ENCODE data around the gene DIAPH3.

DNA sequence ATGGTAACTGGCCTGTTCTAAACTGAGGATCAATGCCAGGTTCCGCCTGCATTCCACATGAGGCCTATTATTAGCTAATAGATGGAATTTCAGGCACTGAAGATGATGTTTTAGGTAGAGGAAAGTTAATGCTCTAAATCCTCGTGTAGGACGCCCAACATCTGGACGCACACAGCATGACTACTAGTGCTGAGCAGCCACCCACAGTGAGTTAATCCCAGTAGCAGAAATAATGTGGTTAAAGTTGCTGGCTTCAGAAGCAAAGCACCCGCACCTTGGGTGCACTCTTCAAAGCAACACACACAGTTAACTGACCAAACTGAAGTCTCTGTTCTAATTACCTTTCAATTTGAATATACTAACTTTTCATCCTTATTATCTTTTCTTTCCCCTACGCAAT, 150.6 kb downstream of the DIAPH3 start:
- no peak for TF ChIP-seq TAF1 (IDR thresholded peaks at IDR 0.05; ENCODE audit: borderline replicate concordance, low read depth, low read length)
- TF ChIP-seq POLR2AphosphoS5 (IDR thresholded peaks at IDR 0.05; ENCODE audit: low read depth, low read length), result no peak
- TF ChIP-seq POLR2A (IDR thresholded peaks at IDR 0.05; ENCODE audit: low read depth, low read length), result no peak

Data from GM12892 (cell line).